ENCODE results near the gene M1AP. TPM values are rescaled to one million over a fixed set of nuclear protein-coding genes. Genes with fewer than 3 reads are reported as not detected.

M1AP gene
- total and polyA plus RNA-seq, 2 of the 8 experiments (the other 6 are each of a cell fraction or from before 2014, with no cell fraction given), result 4.8 TPM

GRCh38 chr2:74646201-74646600, 1.9 kb downstream of the M1AP start:
- no peak overlapping the region for H4K91ac ChIP-seq (replicated peaks; ENCODE audit: insufficient read length, low read length)
- peaks cover 0 to 7% (median 1%) of the 10 kb centered on the region in 4 experiments; a peak in 4 of 7 replicates for H3K27me3 ChIP-seq (replicated peaks in 1 of 4; ENCODE audit: control insufficient read depth in 3 of 4, extremely low read depth in 1 of 4, insufficient read depth in 3 of 4, low read length in 3 of 4)
- H3K23ac ChIP-seq (ENCODE audit: insufficient read length), result no peak overlapping the region
- H2BK15ac ChIP-seq (ENCODE audit: low read length), result no peak overlapping the region
- H2BK120ac ChIP-seq (replicated peaks; ENCODE audit: low read depth, low read length), result no peak overlapping the region
- H3K79me1 ChIP-seq (ENCODE audit: low read depth, low read length), result no peaks in the 10 kb centered on the region
- H2BK5ac ChIP-seq (ENCODE audit: low read depth, low read length), result no peak overlapping the region
- H4K5ac ChIP-seq (ENCODE audit: insufficient read length, low read depth, low read length), result no peak overlapping the region
- H2AK5ac ChIP-seq (ENCODE audit: low read depth, low read length), result no peak overlapping the region
- H3K4ac ChIP-seq (replicated peaks; ENCODE audit: insufficient read length, low read depth, low read length), result no peak overlapping the region
- ChIA-PET CTCF (ENCODE audit: partially characterized antibody) (interaction anchor here (0.7 to 1.7 kb wide), 4 partner anchors 12 to 385 kb away, joined by 3 to 6 read pairs (median 4); no protein-coding TSS in a partner anchor), POLR2A (ENCODE audit: partially characterized antibody) (interaction anchor here (1.3 kb wide), 1 partner anchor 8 kb away, joined by 3 read pairs; the partner anchor contains the start of gene SEMA4F)
- H2BK20ac ChIP-seq (ENCODE audit: low read length), result no peak overlapping the region
- no peaks in the 10 kb centered on the region; the same call in 1 of the 2 replicates for H3K23me2 ChIP-seq (ENCODE audit: low read depth, low read length)
- H3K18ac ChIP-seq (ENCODE audit: extremely low read depth, low read length), result no peak overlapping the region
- H3K9ac ChIP-seq (replicated peaks in 1 of 4; ENCODE audit: extremely low read depth in 1 of 4, low read depth in 3 of 4, low read length in 3 of 4), result no peak overlapping the region
- H3K36me3 ChIP-seq (ENCODE audit: control insufficient read depth in 2 of 4, insufficient read depth in 4 of 4, low read length in 3 of 4), result no peaks in the 10 kb centered on the region
- 83% methylated on average over 2 of the region's 2 CpGs; no CpG with 5 or more reads in 1 of the 2 experiments for WGBS, 2 experiments (ENCODE audit: extremely low coverage in 1 of 2, insufficient coverage in 1 of 2, insufficient read length in 1 of 2, insufficient replicate concordance in 2 of 2, low coverage in 1 of 2, low lambda C conversion rate in 2 of 2, missing lambda C conversion rate in 1 of 2)
- no peak for FAIRE-seq
- H3K27ac ChIP-seq (ENCODE audit: low read depth, low read length), result no peak overlapping the region
- no peaks in the 10 kb centered on the region for H3K79me2 ChIP-seq (ENCODE audit: control insufficient read depth in 1 of 2, insufficient read depth in 2 of 2, low read length in 2 of 2)
- H3K14ac ChIP-seq (ENCODE audit: insufficient read length), result no peak overlapping the region
- H2BK12ac ChIP-seq (ENCODE audit: low read depth, low read length), result no peak overlapping the region
- peaks cover 0 to 4% (median 0%) of the 10 kb centered on the region in 4 experiments; a peak in 2 of 7 replicates for H3K4me1 ChIP-seq (replicated peaks in 1 of 4; ENCODE audit: control insufficient read depth in 3 of 4, insufficient read depth in 4 of 4, low read length in 3 of 4)
- H3K4me3 ChIP-seq (ENCODE audit: extremely low read depth in 1 of 4, insufficient read depth in 2 of 4, low read depth in 3 of 4, low read length in 4 of 4), result no peak overlapping the region
- TF ChIP-seq ATF2 (IDR thresholded peaks at IDR 0.05; ENCODE audit: low read length), result no peak
- H3K56ac ChIP-seq (replicated peaks; ENCODE audit: insufficient read length, low read depth, low read length), result no peak overlapping the region
- DNase-seq (ENCODE audit: low read depth in 1 of 2, low spot score in 2 of 2), result no peak
- no peak overlapping the region for H2AFZ ChIP-seq (ENCODE audit: low read length)
- no peak overlapping the region for H3K4me2 ChIP-seq (ENCODE audit: insufficient read depth in 1 of 2, low read depth in 2 of 2, low read length in 2 of 2)
- no peaks in the 10 kb centered on the region for H3K9me3 ChIP-seq (ENCODE audit: insufficient read depth in 2 of 2, low read depth in 1 of 2, low read length in 1 of 2)
- H4K8ac ChIP-seq (ENCODE audit: extremely low read depth, insufficient read depth, low read length), result no peak overlapping the region
- no peaks in the 10 kb centered on the region for H4K20me1 ChIP-seq (replicated peaks in 1 of 2; ENCODE audit: control insufficient read depth in 1 of 2, insufficient read depth in 2 of 2, low read length in 2 of 2)
